GM18951 (cell line): ENCODE data around the gene B9D1.

Experiments
- POLR2A ChIP-seq: IDR thresholded peaks from 4 replicates; pipeline ENCODE4 v1.6.1; 2011; ENCODE audit warnings: mild to moderate bottlenecking; ENCODE audit not compliant: insufficient read length, insufficient read depth; ENCODE audit errors: extremely low read depth
- in situ Hi-C: fragments of 300-500 bp; cut with MboI; formaldehyde crosslinking; loops from one replicate; pipeline ENCODE4 v1.12.0; 2022; ENCODE audit warnings: low sequenced_read_pairs, mixed read lengths, inconsistent platforms; ENCODE audit not compliant: unreplicated experiment

Gene B9D1

DNA sequence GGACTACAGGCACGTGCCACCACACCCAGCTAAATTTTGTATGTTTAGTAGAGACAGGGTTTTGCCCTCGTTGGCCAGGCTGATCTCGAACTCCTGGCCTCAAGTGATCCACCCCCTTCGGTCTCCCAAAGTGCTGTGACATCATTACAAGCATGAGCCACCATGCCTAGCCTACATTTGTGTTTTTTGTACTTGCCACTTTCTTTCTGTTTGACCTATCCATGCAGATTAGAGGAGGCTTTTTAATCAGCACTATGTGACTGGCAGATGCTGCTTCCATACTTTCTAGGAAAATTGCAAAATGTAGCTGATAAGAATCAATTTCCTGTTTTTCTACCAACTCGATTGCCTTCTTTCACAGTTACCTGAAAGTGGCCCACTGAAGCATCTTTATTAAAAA is 57.3 kb downstream of the B9D1 start:
- no peak for TF ChIP-seq POLR2A
- in situ Hi-C loops = no loop called here

DNA sequence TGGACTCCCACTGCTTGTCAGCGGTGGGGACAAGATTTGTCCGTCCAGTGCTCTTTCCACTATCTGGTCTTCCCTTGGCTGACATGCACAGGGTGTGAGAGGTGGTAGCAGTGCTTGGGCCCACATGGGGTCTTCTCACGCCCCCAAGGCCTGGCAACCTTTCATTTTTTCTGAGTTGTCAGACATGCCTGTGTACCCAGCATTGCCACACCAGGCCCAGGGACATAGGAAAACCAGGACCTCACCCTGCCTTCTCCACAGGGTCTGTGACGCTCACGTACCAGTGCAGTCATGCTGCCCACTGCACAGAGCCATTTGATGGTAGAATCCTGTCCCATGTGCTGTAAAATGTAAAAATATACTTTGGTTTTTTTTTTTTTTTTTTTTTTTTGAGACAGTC is 57.8 kb downstream of the B9D1 start:
- TF ChIP-seq POLR2A = no peak
- in situ Hi-C loops = no loop called here

DNA sequence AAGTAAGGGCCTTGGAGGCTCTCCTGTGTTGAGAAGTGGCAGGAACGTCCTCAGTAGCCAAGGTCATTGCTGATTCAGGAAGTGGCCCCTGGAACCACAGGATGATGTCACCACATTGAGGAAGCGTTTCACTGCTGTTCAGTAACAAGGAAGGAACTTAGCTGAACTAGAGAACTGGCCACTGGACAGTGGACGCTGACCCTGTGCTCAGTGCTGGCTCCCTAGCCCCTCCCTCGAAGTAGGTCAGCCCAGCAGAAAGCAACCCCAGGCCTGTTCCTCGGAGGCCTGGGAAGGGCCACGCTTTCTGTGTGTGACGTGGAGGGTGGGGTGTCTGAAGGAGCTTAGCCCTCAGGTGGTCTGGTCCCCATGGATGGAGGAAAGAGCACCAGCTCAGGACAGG is 58.3 kb downstream of the B9D1 start:
- no peak for TF ChIP-seq POLR2A
- in situ Hi-C loops = no loop called here

DNA sequence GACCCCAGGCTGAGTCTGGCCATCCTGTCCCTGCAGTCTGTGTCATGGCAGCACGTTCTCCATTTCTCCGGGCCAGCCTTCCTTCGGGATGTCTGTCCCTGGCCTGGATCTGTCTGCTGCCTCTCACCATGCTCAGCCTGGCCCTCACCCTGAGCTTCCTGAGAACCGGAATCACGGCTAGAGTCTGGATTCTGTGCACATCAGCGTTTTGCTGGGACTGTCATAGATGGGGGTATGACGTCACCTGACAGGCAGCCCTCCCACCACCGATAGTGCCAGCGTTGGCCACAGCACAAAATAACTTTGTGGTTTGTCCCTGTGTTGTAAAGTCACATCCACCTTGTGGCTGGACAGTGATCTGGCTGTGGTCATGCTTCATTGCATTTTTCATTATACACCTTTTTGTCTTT is 59.2 kb downstream of the B9D1 start:
- no peak for TF ChIP-seq POLR2A
- in situ Hi-C loops = no loop called here

DNA sequence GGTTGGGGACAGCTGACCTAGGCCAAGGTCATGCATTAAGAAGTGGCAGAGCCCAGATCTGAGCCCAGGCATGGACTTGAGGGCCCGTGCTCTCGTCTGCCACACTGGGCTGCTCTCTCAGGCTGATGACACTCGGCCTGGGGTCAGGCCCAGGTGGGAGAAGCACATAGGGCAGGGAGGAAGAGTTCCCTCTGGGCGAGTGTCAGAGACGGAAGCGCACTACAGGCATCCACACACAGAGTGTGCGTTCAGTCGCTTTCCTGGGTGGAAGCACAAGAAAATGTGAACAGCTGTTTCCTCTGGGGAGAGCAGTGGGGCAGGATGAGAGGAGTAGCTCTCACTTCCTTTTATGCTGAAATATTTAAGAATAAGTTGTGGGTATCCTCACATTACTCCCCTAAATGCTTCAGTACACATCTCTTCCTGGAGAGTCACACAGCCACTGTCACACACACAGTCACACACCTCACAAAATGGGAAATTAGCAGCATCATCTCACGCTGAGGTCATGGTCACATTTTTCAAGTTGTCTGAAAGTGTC is 59.7 kb downstream of the B9D1 start:
- in situ Hi-C loops = no loop called here
- TF ChIP-seq POLR2A = no peak

DNA sequence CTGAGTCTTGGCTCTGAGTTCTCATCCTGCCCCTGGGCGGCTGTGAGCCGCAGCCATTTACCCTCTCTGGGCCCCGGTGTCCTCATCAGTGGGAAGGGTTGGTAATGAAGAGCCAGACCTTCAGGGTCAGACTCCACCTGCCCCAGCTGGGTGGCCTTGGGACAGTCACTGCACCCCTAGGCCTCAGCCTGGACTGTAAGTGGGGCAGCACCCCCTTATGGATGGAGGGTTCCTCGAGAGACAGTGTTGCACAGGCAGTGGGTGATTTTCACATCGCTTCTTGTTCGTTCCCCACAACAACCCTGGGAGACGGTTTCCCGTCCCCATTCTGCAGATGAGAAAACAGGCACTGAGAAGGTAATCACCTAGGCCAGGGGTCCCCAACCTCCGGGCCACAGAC is 60.5 kb downstream of the B9D1 start:
- in situ Hi-C loops = no loop called here
- no peak for TF ChIP-seq POLR2A

DNA sequence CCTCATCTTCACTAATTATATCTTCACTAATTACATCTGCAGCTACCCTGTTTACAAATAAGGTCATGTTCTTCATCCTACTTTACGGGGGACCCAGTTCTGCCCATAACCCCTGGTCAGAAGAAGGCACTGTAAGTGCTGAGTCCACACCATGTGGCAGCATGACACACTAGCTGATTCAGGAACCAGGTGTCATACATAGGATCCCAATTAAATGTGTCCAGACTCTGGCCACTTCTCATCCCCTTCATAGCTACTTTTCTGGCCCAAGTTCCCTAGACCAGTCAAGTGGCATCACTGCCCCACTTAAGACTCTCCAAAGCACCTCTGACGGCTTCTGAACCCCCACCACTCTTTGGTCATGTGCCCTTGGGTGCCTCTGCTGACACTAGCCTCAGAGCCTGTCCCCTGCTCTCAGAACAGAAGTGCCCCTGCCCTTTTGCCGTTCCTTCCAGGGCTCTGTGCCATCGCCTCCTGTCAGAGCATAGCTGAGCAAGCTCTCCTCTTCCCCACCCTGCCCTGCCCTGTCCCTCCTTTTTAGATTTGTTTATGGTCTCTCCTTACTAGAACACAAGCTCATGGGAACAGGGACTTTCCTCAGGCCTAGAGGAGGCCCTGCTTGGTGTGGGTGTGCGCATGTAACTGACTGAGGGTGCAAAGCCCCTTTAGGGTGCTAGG is 61.1 kb downstream of the B9D1 start:
- no peak for TF ChIP-seq POLR2A
- in situ Hi-C loops = no loop called here

DNA sequence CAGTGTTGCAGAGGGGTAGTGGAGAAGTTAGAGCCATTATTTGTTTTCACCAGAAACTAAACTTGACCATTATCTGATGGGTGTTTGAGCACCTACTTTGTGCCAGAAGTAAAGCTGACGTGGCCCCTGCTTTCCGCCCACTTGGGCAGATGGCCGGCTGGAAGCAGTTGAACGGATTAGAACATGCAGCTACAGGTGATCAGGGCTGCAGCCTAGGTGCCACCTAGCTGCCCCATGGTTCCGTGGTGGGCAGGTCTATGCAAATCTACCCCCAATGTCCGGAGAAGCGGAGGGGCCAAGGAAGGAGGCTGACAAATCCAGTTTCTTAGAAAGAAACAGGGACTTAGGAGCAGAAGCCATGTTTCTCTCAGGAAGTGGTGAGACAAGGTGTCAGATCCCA is 62.7 kb downstream of the B9D1 start:
- TF ChIP-seq POLR2A = no peak
- in situ Hi-C loops = no loop called here

DNA sequence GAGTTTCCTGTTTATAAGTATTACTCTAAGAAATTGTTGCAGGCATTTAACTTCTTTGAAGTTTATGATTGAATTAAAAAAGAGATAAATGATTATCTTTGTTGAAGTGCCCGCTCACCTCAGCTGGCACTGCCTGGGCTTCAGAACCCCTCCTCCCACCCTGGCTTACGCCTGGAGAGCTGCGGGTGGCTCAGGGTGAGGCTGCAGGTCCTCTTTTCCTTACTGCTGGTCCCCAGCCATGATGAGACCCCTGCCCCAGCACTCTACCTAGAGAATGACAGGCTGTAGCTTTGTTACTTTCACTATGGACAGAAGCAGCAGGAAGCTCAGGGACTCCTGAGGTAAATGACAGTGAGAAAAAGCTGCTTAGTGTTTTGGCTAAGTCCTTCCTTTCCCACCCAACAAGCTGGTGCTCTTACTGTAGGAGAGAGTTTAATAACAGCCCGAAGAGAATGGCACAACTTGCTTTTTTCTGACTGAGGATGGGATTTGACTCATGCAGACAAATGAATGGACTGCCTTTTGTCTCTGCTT is 63.2 kb downstream of the B9D1 start:
- in situ Hi-C loops = no loop called here
- TF ChIP-seq POLR2A = no peak

DNA sequence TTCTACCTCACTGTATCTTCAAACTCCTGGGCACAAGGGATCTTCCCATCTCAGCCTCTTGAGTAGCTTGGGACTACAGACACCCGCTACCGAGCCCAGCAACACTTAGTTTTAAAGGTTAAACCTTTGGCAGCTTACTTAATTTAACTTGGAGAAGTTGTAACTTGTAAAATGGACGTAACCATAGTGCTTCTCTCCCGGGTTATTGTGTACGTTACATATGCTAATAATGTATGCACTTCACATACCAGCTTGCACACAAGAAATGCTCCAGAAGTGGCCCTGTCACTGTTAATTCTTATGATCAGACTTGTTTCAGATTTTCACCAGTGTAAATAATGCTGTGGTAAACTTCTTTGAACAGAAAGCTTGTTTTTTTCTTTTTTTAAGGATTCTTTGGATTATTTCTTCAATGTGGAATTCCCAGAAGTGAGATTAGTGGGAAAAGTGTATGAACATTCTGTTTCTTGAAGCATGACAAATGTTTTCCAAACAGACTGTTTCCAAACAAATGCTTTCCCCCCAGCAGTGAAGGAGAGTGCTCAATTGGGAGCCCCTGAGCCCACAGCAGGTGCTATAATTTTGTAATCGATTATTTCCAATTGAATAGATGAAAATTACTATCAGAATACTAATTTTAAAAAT is 63.8 kb downstream of the B9D1 start:
- in situ Hi-C loops = no loop called here
- TF ChIP-seq POLR2A = no peak

DNA sequence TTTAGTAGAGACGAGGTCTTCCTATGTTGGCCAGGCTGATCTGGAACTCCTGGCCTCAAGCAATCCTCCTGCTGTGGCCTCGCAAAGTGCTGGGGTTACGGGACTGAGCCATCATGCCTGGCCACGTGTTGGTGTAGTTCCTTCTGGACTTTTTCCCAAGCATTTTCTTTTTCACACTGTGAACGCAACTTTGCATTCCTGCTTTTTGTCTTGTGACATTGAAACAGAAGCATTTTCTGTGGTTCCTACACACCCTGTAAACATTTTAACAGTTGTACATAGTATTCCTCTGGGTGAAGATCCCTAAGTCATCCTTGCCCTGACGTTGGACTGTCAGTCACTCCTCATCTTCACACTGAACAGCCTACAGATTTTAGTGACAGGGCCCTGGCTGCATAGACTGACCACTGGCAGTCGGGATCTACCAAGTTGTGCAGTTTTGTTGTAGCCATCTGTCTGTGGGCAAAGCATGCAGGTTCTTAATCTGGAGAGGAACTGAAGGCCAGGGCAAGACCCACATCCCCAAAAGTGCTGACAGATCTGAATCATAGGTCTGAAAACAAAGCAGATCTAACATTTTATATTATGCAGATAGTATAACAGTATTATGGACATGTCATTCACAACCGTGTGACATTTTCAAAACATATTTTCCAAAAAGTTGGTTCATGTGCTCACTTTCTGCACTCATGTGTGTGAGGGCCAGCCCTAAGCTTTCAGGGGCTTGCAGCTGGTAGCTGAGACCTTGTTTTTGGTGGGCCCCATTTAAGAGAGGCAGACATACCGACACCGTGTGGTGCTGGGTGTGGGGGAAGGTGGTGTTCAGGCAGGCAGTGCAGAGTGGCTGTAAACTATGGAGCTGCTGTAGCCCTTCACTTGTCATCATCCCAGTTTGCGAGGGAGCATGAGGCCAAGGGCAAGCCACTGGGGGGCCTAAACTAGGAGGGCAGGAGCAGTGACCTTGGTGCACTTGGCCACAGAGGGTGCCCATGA is 65.4 kb downstream of the B9D1 start:
- in situ Hi-C loops = no loop called here
- TF ChIP-seq POLR2A = no peak

DNA sequence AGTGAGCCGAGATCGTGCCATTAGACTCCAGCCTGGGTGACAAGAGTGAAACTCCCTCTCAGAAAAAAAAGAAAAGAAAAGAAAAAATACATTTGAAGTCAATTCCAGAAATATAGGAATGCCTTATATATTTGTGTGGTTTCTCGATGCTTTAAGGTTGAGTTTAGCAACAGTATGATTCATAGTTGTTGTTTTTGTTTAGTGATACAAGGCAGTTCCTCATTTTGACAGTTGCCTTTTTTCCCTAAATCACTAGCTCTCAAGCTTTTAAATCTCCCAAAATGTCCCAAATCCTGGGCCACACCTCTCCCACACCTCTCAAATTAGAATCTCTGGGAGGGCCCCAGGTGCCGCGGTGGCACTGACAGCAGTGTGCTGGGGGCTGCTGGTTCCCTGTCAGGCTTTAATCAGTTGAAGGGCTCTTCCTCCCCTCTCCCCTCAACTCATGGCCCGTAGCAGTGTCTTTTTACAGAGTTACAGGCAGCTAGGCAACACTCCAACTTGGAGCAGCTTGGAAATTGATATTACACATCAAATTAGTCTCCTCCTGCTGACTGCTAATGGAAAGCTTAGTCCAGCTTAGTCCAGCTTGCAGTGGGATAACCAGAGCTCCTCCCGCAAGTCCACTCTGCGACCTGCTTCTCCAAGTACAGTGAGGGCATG is 66.9 kb downstream of the B9D1 start:
- no peak for TF ChIP-seq POLR2A
- in situ Hi-C loops = no loop called here
